Fibroblast of lung (primary cell): ENCODE results near the gene RBM20.

Source experiments
- EZH2 ChIP-seq: IDR thresholded peaks from 2 replicates; pipeline ENCODE4 v1.5.1; 2012; ENCODE audit warnings: low read length, control low read depth, mild to moderate bottlenecking; ENCODE audit errors: missing control alignments
- TF ChIP-seq, protein P1 (sequence below), 2 donors: IDR thresholded peaks in 1 of 2; conservative IDR thresholded peaks in 1 of 2; 1 replicate in 1 of 2; 2 replicates in 1 of 2; pipeline ENCODE4 v1.5.1; 2011 to 2012; ENCODE audit warnings: low read length in 2 of 2, control low read depth in 1 of 2, inconsistent platforms in 1 of 2, low read depth in 1 of 2, mild to moderate bottlenecking in 1 of 2

DNA sequence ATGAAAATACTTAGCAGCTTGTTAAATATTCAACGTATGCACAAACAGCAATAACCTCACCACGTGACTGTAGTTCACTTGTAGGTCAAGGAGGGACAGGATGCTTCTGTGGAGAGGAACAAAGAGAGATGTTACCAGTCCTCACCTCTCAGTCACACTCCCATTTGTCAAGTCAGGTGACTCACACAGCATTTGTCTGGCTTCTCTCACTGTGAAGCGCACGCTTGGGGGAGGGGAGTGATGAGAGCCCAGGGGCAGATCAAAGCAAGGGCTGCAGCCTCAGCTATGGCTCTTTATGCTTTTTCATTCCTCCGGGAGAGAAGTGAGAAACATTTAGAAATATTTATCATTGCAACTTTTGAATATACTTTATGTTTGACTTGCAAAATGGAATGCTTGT, 2.9 kb upstream of the RBM20 start:
- TF ChIP-seq, protein P1, sequence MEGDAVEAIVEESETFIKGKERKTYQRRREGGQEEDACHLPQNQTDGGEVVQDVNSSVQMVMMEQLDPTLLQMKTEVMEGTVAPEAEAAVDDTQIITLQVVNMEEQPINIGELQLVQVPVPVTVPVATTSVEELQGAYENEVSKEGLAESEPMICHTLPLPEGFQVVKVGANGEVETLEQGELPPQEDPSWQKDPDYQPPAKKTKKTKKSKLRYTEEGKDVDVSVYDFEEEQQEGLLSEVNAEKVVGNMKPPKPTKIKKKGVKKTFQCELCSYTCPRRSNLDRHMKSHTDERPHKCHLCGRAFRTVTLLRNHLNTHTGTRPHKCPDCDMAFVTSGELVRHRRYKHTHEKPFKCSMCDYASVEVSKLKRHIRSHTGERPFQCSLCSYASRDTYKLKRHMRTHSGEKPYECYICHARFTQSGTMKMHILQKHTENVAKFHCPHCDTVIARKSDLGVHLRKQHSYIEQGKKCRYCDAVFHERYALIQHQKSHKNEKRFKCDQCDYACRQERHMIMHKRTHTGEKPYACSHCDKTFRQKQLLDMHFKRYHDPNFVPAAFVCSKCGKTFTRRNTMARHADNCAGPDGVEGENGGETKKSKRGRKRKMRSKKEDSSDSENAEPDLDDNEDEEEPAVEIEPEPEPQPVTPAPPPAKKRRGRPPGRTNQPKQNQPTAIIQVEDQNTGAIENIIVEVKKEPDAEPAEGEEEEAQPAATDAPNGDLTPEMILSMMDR (conservative IDR thresholded peaks at IDR 0.05 in 1 of 2, IDR thresholded peaks at IDR 0.05 in 1 of 2; ENCODE audit: low read depth in 1 of 2, low read length in 2 of 2): no peak
- no peak for TF ChIP-seq EZH2
